Measurements from ENCODE around the gene ADD3. TPM values are rescaled to one million over a fixed set of nuclear protein-coding genes. Genes with fewer than 3 reads are reported as not detected.
"Not testable (repeated sequence)": the region's sequence is repeated elsewhere in the genome, so short reads cannot be mapped to it uniquely, and the experiment has no call there.

Gene ADD3
- total RNA-seq, 1 donor from 2014 or later = 28.4 TPM

DNA sequence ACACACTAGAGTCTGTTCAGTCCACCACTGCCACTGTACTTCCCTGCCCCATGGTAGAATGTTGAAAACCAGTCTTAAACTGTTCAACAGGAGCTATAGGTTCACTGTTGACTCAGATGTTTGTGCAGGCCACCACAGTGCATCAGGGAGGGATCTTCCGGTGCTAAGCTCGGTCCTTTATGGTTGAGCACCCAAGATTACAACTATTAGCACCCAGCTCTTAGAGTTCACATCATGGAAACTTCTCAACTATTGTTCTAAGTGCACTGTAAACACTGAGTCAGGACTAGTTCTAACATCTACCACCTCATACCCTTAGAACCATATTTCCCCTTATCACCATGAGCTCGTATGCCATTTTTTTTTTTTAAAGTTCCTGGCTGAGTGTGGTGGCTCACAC, 102.6 kb downstream of the ADD3 start:
- peaks cover 46% of the 10 kb centered on the region for H3K36me3 Mint-ChIP-seq (ENCODE audit: low read depth)
- no peak overlapping the region for H3K4me3 Mint-ChIP-seq
- DNase-seq = no peak
- H3K9me3 Mint-ChIP-seq = peaks cover 5% of the 10 kb centered on the region
- H3K27me3 Mint-ChIP-seq = no peaks in the 10 kb centered on the region
- peak overlapping the region; percentile 68 for H3K27ac Mint-ChIP-seq
- intact Hi-C loops (cut with micrococcal nuclease) = no loop called here
- peaks cover 7% of the 10 kb centered on the region for H3K4me1 Mint-ChIP-seq

GRCh38 chr10:110113670-110114337, 106.0 kb downstream of the ADD3 start:
- no peak overlapping the region for H3K4me3 Mint-ChIP-seq

DNA sequence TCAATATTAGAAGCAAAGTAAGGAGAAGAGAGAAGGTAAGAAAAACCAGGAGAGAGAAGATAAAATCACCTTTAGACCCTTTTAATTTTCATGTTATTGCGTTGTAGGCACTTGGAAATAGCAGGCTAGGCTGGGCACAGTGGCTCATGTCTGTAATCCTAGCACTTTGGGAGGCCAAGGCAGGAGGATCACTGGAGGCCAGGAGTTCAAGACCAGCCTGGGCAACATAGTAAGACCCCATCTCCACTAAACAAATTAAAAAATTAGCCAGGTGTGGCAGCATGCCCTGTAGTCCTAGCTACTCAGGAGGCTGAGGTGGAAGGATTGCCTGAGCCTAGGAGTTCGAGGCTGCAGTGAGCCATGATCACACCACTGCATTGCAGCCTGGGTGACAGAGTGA, 106.9 kb downstream of the ADD3 start:
- H3K36me3 Mint-ChIP-seq (ENCODE audit: low read depth) = peaks cover 57% of the 10 kb centered on the region
- H3K27ac Mint-ChIP-seq; H3K9me3 Mint-ChIP-seq; H3K4me1 Mint-ChIP-seq; H3K27me3 Mint-ChIP-seq; intact Hi-C loops (cut with micrococcal nuclease); DNase-seq; H3K4me3 Mint-ChIP-seq: not testable (repeated sequence)

More at GRCh38 chr10:110113670-110114337, 106.0 kb downstream of the ADD3 start:
- Mint-ChIP-seq H3K27me3 (no peaks in the 10 kb centered on the region), H3K27ac (no peak overlapping the region), H3K4me1 (peaks cover 6% of the 10 kb centered on the region), H3K36me3 (ENCODE audit: low read depth) (peaks cover 51% of the 10 kb centered on the region), H3K9me3 (peaks cover 5% of the 10 kb centered on the region)
- intact Hi-C loops (cut with micrococcal nuclease) = no loop called here
- no peak for DNase-seq

DNA sequence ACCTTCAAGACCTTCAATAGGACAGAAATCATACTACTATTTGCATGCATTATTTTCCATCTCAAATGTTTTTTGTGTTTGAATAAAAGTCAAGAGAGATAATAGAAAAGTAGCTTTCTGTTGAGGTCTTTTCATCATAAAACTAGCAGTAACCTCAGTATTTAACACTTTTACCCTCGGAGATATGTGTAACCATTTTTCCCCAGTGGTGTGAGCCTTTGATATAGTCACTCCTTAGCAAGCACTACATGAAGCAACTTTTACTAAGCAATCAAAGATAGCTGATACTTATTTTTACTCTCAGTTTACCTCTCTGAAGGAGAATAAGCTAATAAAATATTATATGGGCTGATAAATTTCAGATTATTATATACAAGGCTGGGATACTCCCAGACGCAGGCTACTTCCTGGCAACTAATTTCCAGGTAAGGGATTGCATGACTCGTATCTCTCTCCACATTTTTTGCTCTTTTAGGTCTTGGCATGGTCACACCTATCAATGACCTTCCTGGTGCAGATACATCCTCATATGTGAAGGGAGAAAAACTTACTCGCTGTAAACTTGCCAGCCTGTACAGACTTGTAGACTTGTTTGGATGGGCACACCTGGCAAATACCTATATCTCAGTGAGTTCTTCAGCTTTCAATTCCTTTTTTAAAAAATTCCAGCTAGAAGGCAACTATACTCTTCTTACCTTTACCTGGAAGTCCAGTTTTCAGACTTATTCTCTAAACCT, 108.2 kb downstream of the ADD3 start:
- Mint-ChIP-seq H3K9me3 (peaks cover 3% of the 10 kb centered on the region), H3K27ac (no peak overlapping the region), H3K27me3 (no peaks in the 10 kb centered on the region), H3K36me3 (ENCODE audit: low read depth) (peaks cover 54% of the 10 kb centered on the region), H3K4me3 (no peak overlapping the region), H3K4me1 (peaks cover 3% of the 10 kb centered on the region)
- DNase-seq = no peak
- intact Hi-C loops (cut with micrococcal nuclease) = no loop called here

DNA sequence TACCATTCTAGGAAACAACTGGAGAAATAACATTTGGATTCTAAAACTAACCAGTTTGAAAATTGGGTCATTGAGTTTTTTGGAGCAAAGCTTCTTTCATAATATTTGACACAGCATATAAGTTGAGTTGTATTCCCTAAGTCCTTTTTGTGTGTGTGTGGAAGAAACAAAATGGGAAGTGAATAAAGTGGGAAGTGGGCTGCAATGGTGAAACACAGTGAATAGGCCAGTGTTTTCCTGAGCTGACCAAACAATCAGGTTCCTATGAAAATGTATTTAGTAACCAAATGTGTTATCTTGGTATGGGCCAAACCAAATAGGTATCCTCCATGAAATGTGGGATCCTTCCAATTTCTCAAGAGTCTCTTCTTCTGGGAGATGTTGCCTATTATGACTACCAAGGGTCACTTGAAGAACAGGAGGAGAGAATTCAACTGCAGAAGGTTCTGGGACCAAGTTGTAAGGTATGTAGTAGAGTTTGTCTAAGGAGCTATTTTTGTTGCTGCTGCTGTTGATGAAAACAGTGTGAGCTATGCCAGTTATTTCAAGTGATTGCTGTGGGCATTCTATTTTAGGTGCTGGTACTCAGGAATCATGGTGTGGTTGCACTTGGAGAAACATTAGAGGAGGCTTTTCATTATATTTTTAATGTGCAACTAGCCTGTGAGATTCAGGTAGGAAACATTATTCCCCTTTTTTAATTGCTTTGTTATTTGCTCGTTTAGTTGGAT, 111.3 kb downstream of the ADD3 start:
- H3K36me3 Mint-ChIP-seq (ENCODE audit: low read depth) = peaks cover 64% of the 10 kb centered on the region
- H3K4me3 Mint-ChIP-seq = no peak overlapping the region
- no peak for DNase-seq
- H3K4me1 Mint-ChIP-seq = peaks cover 3% of the 10 kb centered on the region
- H3K27me3 Mint-ChIP-seq = no peaks in the 10 kb centered on the region
- H3K27ac Mint-ChIP-seq = no peak overlapping the region
- H3K9me3 Mint-ChIP-seq = peaks cover 3% of the 10 kb centered on the region
- intact Hi-C loops (cut with micrococcal nuclease) = no loop called here

- peaks cover 62% of the 10 kb centered on the region for H3K36me3 Mint-ChIP-seq (ENCODE audit: low read depth)
- no peaks in the 10 kb centered on the region for H3K27me3 Mint-ChIP-seq
- no peak for DNase-seq
- peaks cover 1% of the 10 kb centered on the region for H3K4me1 Mint-ChIP-seq
- H3K27ac Mint-ChIP-seq = no peak overlapping the region
- H3K9me3 Mint-ChIP-seq = peaks cover 3% of the 10 kb centered on the region
- H3K4me3 Mint-ChIP-seq = no peak overlapping the region
- intact Hi-C loops (cut with micrococcal nuclease) = no loop called here
Observed at GRCh38 chr10:110123594-110123993, 115.8 kb downstream of the ADD3 start.

- Mint-ChIP-seq H3K4me1 (no peaks in the 10 kb centered on the region), H3K27ac (no peak overlapping the region), H3K4me3 (no peak overlapping the region), H3K36me3 (ENCODE audit: low read depth) (peaks cover 48% of the 10 kb centered on the region), H3K27me3 (no peaks in the 10 kb centered on the region), H3K9me3 (no peaks in the 10 kb centered on the region)
- intact Hi-C loops (cut with micrococcal nuclease) = no loop called here
- no peak for DNase-seq
Observed at GRCh38 chr10:110129490-110129889, 121.7 kb downstream of the ADD3 start.

DNA sequence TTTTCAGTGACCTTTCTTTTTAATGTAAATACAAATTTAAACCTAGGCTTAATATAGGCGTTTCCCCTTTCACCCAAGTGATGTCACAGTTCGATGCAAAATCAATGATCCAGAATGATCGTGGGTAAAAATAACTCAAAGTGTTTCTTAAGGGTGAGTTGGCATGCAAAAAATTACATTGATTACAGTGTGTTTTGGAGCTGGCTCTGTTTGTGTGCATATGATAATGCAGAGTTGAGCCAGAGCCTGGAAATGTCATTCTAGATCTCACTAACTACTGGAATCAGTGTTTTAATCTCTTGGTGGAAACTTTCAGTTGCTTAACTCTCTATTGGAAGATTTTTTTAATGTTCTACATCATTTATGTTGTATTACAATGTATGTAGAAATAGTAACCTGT, 127.1 kb downstream of the ADD3 start:
- intact Hi-C loops (cut with micrococcal nuclease) = loop anchor here (10.0 kb wide), 1 partner anchor 430 kb away; the partner anchor contains the start of gene SMC3
- Mint-ChIP-seq H3K9me3 (no peaks in the 10 kb centered on the region), H3K36me3 (ENCODE audit: low read depth) (peaks cover 23% of the 10 kb centered on the region), H3K4me3 (no peak overlapping the region), H3K27me3 (no peaks in the 10 kb centered on the region), H3K4me1 (peaks cover 15% of the 10 kb centered on the region), H3K27ac (no peak overlapping the region)
- no peak for DNase-seq

DNA sequence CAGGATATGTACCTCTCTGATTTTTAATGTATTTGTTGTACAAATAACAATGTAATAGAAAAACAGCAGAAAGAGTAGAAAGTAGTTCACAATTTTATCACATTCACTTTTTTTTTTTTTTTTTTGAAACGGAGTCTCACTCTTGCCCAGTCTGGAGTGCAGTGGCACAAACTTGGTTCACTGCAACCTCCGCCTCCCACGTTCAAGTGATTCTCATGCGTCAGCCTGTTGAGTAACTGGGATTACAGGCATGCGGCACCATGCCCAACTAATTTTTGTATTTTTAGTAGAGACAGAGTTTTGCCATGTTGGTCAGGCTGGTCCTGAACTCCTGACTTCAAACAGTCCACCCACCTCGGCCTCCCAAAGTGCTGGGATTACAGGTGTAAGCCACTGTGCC, 128.1 kb downstream of the ADD3 start:
- peaks cover 15% of the 10 kb centered on the region for H3K4me1 Mint-ChIP-seq
- DNase-seq, H3K27ac Mint-ChIP-seq, H3K27me3 Mint-ChIP-seq, H3K4me3 Mint-ChIP-seq, H3K9me3 Mint-ChIP-seq: not testable (repeated sequence)
- peaks cover 18% of the 10 kb centered on the region for H3K36me3 Mint-ChIP-seq (ENCODE audit: low read depth)
- intact Hi-C loops (cut with micrococcal nuclease) = loop anchor here (10.0 kb wide), 1 partner anchor 429 kb away; the partner anchor contains the start of gene SMC3

- peak; percentile 77 for DNase-seq
- Mint-ChIP-seq H3K4me1 (peaks cover 25% of the 10 kb centered on the region), H3K36me3 (ENCODE audit: low read depth) (peaks cover 10% of the 10 kb centered on the region), H3K27ac (peak overlapping the region; percentile 64), H3K9me3 (no peaks in the 10 kb centered on the region), H3K27me3 (no peaks in the 10 kb centered on the region), H3K4me3 (no peak overlapping the region)
- intact Hi-C loops (cut with micrococcal nuclease) = loop anchor here (1.0 to 10.0 kb wide), 4 partner anchors 89 to 428 kb away; partner anchors contain the start of gene SMC3
Observed at GRCh38 chr10:110137142-110137545, 129.4 kb downstream of the ADD3 start.

GRCh38 chr10:110138197-110138812, 130.5 kb downstream of the ADD3 start:
- Mint-ChIP-seq H3K27ac (no peak overlapping the region), H3K27me3 (peaks cover 2% of the 10 kb centered on the region), H3K9me3 (no peaks in the 10 kb centered on the region), H3K4me1 (peaks cover 27% of the 10 kb centered on the region), H3K4me3 (no peak overlapping the region), H3K36me3 (ENCODE audit: low read depth) (peaks cover 5% of the 10 kb centered on the region)
- peak; percentile 75 for DNase-seq
- intact Hi-C loops (cut with micrococcal nuclease) = loop anchor here (1.0 to 10.0 kb wide), 5 partner anchors 18 to 426 kb away; partner anchors contain the start of gene SMC3

- Mint-ChIP-seq H3K4me1 (peaks cover 27% of the 10 kb centered on the region), H3K4me3 (peak overlapping the region; percentile 11), H3K27me3 (peaks cover 18% of the 10 kb centered on the region), H3K9me3 (no peaks in the 10 kb centered on the region), H3K27ac (no peak overlapping the region), H3K36me3 (ENCODE audit: low read depth) (no peaks in the 10 kb centered on the region)
- intact Hi-C loops (cut with micrococcal nuclease) = no loop called here
- DNase-seq = peak; percentile 64
Observed at GRCh38 chr10:110141185-110141584, 133.4 kb downstream of the ADD3 start.

DNA sequence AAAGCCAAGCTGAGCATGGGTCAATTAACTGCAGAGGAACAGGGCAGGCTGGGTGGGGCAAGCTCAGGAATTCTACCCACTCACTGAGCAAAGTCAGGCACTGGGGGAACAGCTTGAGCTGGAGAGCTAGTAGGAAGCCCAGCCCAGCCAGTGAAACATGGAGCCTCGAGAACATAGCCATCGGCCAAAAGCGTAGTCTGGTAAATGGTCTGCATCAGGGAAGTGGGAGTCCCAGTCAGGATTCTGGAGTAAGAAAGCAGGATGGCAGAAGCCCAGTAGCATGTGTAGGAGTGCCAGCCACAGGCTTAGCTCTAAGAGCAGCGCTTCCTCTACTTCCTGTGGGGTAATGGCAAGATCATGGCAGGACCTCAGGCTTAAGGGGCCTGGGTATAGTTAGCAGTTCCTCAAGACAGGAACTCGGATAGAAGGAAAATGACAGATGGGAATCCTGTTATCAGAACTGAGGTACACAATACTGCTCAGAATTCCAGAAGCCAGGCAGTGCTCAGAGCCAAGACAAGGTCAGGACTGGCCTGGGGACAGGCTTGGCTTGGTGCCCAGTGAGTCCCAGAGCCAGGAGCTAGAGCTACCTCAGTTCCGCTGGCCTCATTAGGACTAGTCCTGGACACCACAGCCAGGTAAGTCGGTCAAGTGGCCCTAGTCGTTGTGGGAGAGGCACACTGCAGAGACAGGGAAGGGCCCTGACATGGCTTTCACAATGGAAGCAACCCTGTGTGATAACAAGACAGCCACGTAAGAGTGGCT, 134.3 kb downstream of the ADD3 start:
- DNase-seq = peak; percentile 54
- H3K4me1 Mint-ChIP-seq = peaks cover 24% of the 10 kb centered on the region
- H3K36me3 Mint-ChIP-seq (ENCODE audit: low read depth) = no peaks in the 10 kb centered on the region
- no peaks in the 10 kb centered on the region for H3K9me3 Mint-ChIP-seq
- H3K27me3 Mint-ChIP-seq = peaks cover 24% of the 10 kb centered on the region
- intact Hi-C loops (cut with micrococcal nuclease) = no loop called here
- no peak overlapping the region for H3K27ac Mint-ChIP-seq
- no peak overlapping the region for H3K4me3 Mint-ChIP-seq

Data from activated CD4-positive, alpha-beta T cell treated with anti-CD3 and anti-CD28 coated beads, Interleukin-2, amount 10 ng/mL, durations not matched to agents 24 days and 14 days (primary cell).